ENCODE measurements around the gene HMSD.

- no peak for TF ChIP-seq POLR2A (IDR thresholded peaks at IDR 0.05; ENCODE audit: low read length)
- no peak for TF ChIP-seq GATA1 (IDR thresholded peaks at IDR 0.05; ENCODE audit: low read depth, low read length)
Observed at GRCh38 chr18:63922049-63922448, 27.1 kb upstream of the HMSD start.

Data from erythroblast (primary cell).